Neuronal stem cell (in vitro differentiated cells): ENCODE measurements around the gene EEF2.

Experiments
- DNase-seq: peaks from one replicate; pipeline ENCODE4 v3.0.0-alpha.2; 2013; ENCODE audit warnings: low spot score
- H2AFZ ChIP-seq: one replicate; pipeline ENCODE4 v1.6.1; 2013; ENCODE audit warnings: mild to moderate bottlenecking, low read length, inconsistent platforms
- H2AK5ac ChIP-seq: 2 replicates; pipeline ENCODE4 v1.6.1; 2013; ENCODE audit warnings: low read depth, mild to moderate bottlenecking, inconsistent platforms, low read length, moderate library complexity, mixed read lengths
- H2BK120ac ChIP-seq: 2 replicates; pipeline ENCODE4 v1.6.1; 2013; ENCODE audit warnings: low read depth, mild to moderate bottlenecking, inconsistent platforms, low read length, moderate library complexity, mixed read lengths
- H2BK12ac ChIP-seq: one replicate; pipeline ENCODE4 v1.6.1; 2013; ENCODE audit warnings: low read length, inconsistent platforms
- H2BK15ac ChIP-seq: 2 replicates; pipeline ENCODE4 v1.6.1; 2013; ENCODE audit warnings: mild to moderate bottlenecking, low read length, inconsistent platforms, mixed read lengths
- H2BK5ac ChIP-seq: one replicate; pipeline ENCODE4 v1.6.1; 2013; ENCODE audit warnings: inconsistent platforms, mild to moderate bottlenecking, low read length, moderate library complexity
- H3K14ac ChIP-seq: one replicate; pipeline ENCODE4 v1.6.1; 2013; ENCODE audit warnings: low read length, inconsistent platforms
- H3K18ac ChIP-seq: 2 replicates; pipeline ENCODE4 v1.6.1; 2013; ENCODE audit warnings: low read length, inconsistent platforms
- H3K23ac ChIP-seq: 2 replicates; pipeline ENCODE4 v1.6.1; 2013; ENCODE audit warnings: low read depth, mild to moderate bottlenecking, mixed read lengths, low read length, inconsistent platforms; ENCODE audit not compliant: poor library complexity
- H3K27ac ChIP-seq: replicated peaks from 3 replicates; pipeline ENCODE4 v1.5.1; 2013; ENCODE audit warnings: low read length, inconsistent platforms
- H3K27me3 ChIP-seq, 3 experiments: 2 replicates each; pipeline ENCODE4 v1.6.1; 2013; ENCODE audit warnings: low read length in 3 of 3, mild to moderate bottlenecking in 2 of 3, inconsistent platforms in 1 of 3, low read depth in 1 of 3, mixed read lengths in 1 of 3, moderate library complexity in 1 of 3; ENCODE audit not compliant: control insufficient read depth in 3 of 3, insufficient read depth in 3 of 3
- H3K36me3 ChIP-seq, 2 donors: replicated peaks in 1 of 2; 2 replicates each; pipeline ENCODE4 v1.6.1; 2013; ENCODE audit warnings: low read length in 2 of 2; ENCODE audit not compliant: control insufficient read depth in 2 of 2, insufficient read depth in 2 of 2
- H3K4ac ChIP-seq: 2 replicates; pipeline ENCODE4 v1.6.1; 2013; ENCODE audit warnings: inconsistent platforms, mild to moderate bottlenecking, low read length, moderate library complexity
- H3K4me1 ChIP-seq, 2 donors: 1 replicate in 1 of 2; 2 replicates in 1 of 2; pipeline ENCODE4 v1.6.1; 2013; ENCODE audit warnings: low read length in 2 of 2, low read depth in 1 of 2; ENCODE audit not compliant: control insufficient read depth in 2 of 2, insufficient read depth in 1 of 2
- H3K4me2 ChIP-seq: one replicate; pipeline ENCODE4 v1.6.1; 2013; ENCODE audit warnings: mild to moderate bottlenecking, low read length, inconsistent platforms; ENCODE audit not compliant: insufficient read depth, poor library complexity, severe bottlenecking
- H3K4me3 ChIP-seq, 2 donors: 2 replicates each; pipeline ENCODE4 v1.5.1; 2013; ENCODE audit warnings: low read length in 2 of 2, mild to moderate bottlenecking in 2 of 2, inconsistent platforms in 1 of 2, moderate library complexity in 1 of 2
- H3K79me1 ChIP-seq: one replicate; pipeline ENCODE4 v1.6.1; 2013; ENCODE audit warnings: low read depth, mild to moderate bottlenecking, inconsistent platforms, low read length, moderate library complexity
- H3K9ac ChIP-seq: one replicate; pipeline ENCODE4 v1.6.1; 2013; ENCODE audit warnings: mild to moderate bottlenecking, low read depth, low read length, inconsistent platforms; ENCODE audit not compliant: poor library complexity
- H3K9me3 ChIP-seq, 2 donors: replicated peaks in 1 of 2; 2 replicates each; pipeline versions ENCODE3 to v1.6.1; 2013; ENCODE audit warnings: low read length in 2 of 2, mild to moderate bottlenecking in 2 of 2, inconsistent platforms in 1 of 2, low read depth in 1 of 2, mixed read lengths in 1 of 2, moderate library complexity in 1 of 2; ENCODE audit not compliant: control insufficient read depth in 2 of 2, insufficient read depth in 1 of 2
- H4K8ac ChIP-seq: one replicate; pipeline ENCODE4 v1.6.1; 2013; ENCODE audit warnings: low read depth, mild to moderate bottlenecking, inconsistent platforms, low read length, moderate library complexity
- H4K91ac ChIP-seq: one replicate; pipeline ENCODE4 v1.6.1; 2013; ENCODE audit warnings: low read length, low read depth, mild to moderate bottlenecking, inconsistent platforms; ENCODE audit not compliant: poor library complexity
- WGBS, 2 donors: extraction: QIAGEN DNeasy Blood & Tissue Kit; methylation state at CpG; one replicate each; pipeline ENCODE4 v1.1.7; 2013; ENCODE audit warnings: missing lambda C conversion rate in 2 of 2, mixed read lengths in 1 of 2; ENCODE audit not compliant: insufficient read length in 2 of 2, insufficient replicate concordance in 1 of 2; ENCODE audit errors: extremely low coverage in 2 of 2; 5-methylcytosine and 5-hydroxymethylcytosine counted together

Gene EEF2

GRCh38 chr19:4014541-4015491 lies 29.6 kb upstream of the EEF2 start:
- H2BK12ac ChIP-seq = no peak overlapping the region

GRCh38 chr19:4013886-4014540 lies 28.8 kb upstream of the EEF2 start:
- Histone ChIP-seq H4K8ac (no peak overlapping the region), H3K14ac (peak overlapping the region; percentile 38), H2AFZ (no peak overlapping the region), H2AK5ac (no peak overlapping the region), H4K91ac (no peak overlapping the region), H3K79me1 (peaks cover 60% of the 10 kb centered on the region), H3K23ac (peak overlapping the region; percentile 55), H3K9ac (peak overlapping the region; percentile 63), H2BK120ac (no peak overlapping the region), H3K18ac (no peak overlapping the region), H3K4ac (no peak overlapping the region), H2BK15ac (no peak overlapping the region), H3K4me3 (no peak overlapping the region), H3K27me3 (no peaks in the 10 kb centered on the region), H3K4me1 (peaks cover 2 to 6% of the 10 kb centered on the region in 2 donors), H3K4me2 (no peak overlapping the region), H3K9me3 (no peaks in the 10 kb centered on the region), H2BK12ac (peak overlapping the region; percentile 84), H2BK5ac (peak overlapping the region; percentile 82), H3K27ac (no peak overlapping the region), H3K36me3 (peaks cover 35 to 79% of the 10 kb centered on the region in 2 donors)
- no peak for DNase-seq
- no CpG with 5 or more reads among the region's 20 CpGs for WGBS, 2 donors

More at GRCh38 chr19:4014541-4015491, 29.6 kb upstream of the EEF2 start:
- Histone ChIP-seq H3K14ac (no peak overlapping the region), H3K79me1 (peaks cover 58% of the 10 kb centered on the region), H3K18ac (no peak overlapping the region), H3K27ac (no peak overlapping the region), H3K9ac (peak overlapping the region; percentile 63), H3K4me1 (no peaks in the 10 kb centered on the region), H3K36me3 (peaks cover 35 to 84% of the 10 kb centered on the region in 2 donors), H3K4ac (no peak overlapping the region), H2AK5ac (no peak overlapping the region), H2BK120ac (no peak overlapping the region), H3K4me2 (no peak overlapping the region), H3K4me3 (no peak overlapping the region), H2BK5ac (peak overlapping the region; percentile 82), H2BK15ac (no peak overlapping the region), H2AFZ (no peak overlapping the region), H3K23ac (no peak overlapping the region), H3K27me3 (no peaks in the 10 kb centered on the region), H3K9me3 (no peaks in the 10 kb centered on the region), H4K8ac (no peak overlapping the region), H4K91ac (no peak overlapping the region)
- no CpG with 5 or more reads among the region's 25 CpGs for WGBS, 2 donors
- DNase-seq = no peak

GRCh38 chr19:4012975-4013634 lies 27.8 kb upstream of the EEF2 start:
- H3K4me1 ChIP-seq = peaks cover 7 to 12% of the 10 kb centered on the region in 2 donors
- no peak for DNase-seq
- no peak overlapping the region for H3K4me3 ChIP-seq
- H3K9me3 ChIP-seq = no peaks in the 10 kb centered on the region
- no peak overlapping the region for H2AFZ ChIP-seq
- H2BK120ac ChIP-seq = no peak overlapping the region
- H3K27ac ChIP-seq = no peak overlapping the region
- no peak overlapping the region for H4K91ac ChIP-seq
- no peak overlapping the region for H2BK15ac ChIP-seq
- no peak overlapping the region for H4K8ac ChIP-seq
- H2AK5ac ChIP-seq = no peak overlapping the region
- H3K79me1 ChIP-seq = peaks cover 53% of the 10 kb centered on the region
- no peak overlapping the region for H3K4ac ChIP-seq
- H3K4me2 ChIP-seq = no peak overlapping the region
- H3K23ac ChIP-seq = no peak overlapping the region
- no CpG with 5 or more reads among the region's 33 CpGs for WGBS, 2 donors
- H3K9ac ChIP-seq = no peak overlapping the region
- no peak overlapping the region for H3K18ac ChIP-seq
- H3K27me3 ChIP-seq = no peaks in the 10 kb centered on the region
- H2BK5ac ChIP-seq = no peak overlapping the region
- H3K14ac ChIP-seq = no peak overlapping the region
- H3K36me3 ChIP-seq = peaks cover 32 to 72% of the 10 kb centered on the region in 2 donors
- H2BK12ac ChIP-seq = no peak overlapping the region
